Subcutaneous abdominal adipose tissue (tissue), 5 donors: Measurements from ENCODE around the gene COL18A1.
A peak's percentile ranks its signal among the peaks of the same experiment; 100 is the strongest.

ENCODE experiments used
- H3K27ac ChIP-seq: one replicate; pipeline ENCODE4 v1.7.0; 2013; ENCODE audit warnings: low read depth, mild to moderate bottlenecking, inconsistent platforms, low read length, moderate library complexity
- H3K27me3 ChIP-seq, 5 donors: one replicate each; pipeline ENCODE4 v1.7.0; 2013; ENCODE audit warnings: low read length in 5 of 5, inconsistent platforms in 1 of 5; ENCODE audit not compliant: control insufficient read depth in 5 of 5, insufficient read depth in 4 of 5
- H3K36me3 ChIP-seq, 5 donors: one replicate each; pipeline ENCODE4 v1.7.0; 2013; ENCODE audit warnings: low read length in 5 of 5; ENCODE audit not compliant: control insufficient read depth in 5 of 5, insufficient read depth in 5 of 5
- H3K4me1 ChIP-seq, 5 donors: one replicate each; pipeline ENCODE4 v1.7.0; 2013; ENCODE audit warnings: low read length in 5 of 5, mild to moderate bottlenecking in 3 of 5, moderate library complexity in 1 of 5; ENCODE audit not compliant: control insufficient read depth in 5 of 5, insufficient read depth in 5 of 5
- H3K4me3 ChIP-seq, 5 donors: one replicate each; pipeline ENCODE4 v1.7.0; 2013; ENCODE audit warnings: low read length in 5 of 5, low read depth in 1 of 5
- H3K9ac ChIP-seq, 5 donors: one replicate each; pipeline ENCODE4 v1.7.0; 2013; ENCODE audit warnings: low read length in 5 of 5, mild to moderate bottlenecking in 4 of 5, moderate library complexity in 3 of 5
- H3K9me3 ChIP-seq, 5 donors: one replicate each; pipeline ENCODE4 v1.7.0; 2013; ENCODE audit warnings: low read length in 5 of 5; ENCODE audit not compliant: control insufficient read depth in 5 of 5
- donor health status: healthy.
- donor health status: healthy.
- donor health status: healthy.
- donor health status: healthy.
- donor health status: healthy.

The COL18A1 gene

DNA sequence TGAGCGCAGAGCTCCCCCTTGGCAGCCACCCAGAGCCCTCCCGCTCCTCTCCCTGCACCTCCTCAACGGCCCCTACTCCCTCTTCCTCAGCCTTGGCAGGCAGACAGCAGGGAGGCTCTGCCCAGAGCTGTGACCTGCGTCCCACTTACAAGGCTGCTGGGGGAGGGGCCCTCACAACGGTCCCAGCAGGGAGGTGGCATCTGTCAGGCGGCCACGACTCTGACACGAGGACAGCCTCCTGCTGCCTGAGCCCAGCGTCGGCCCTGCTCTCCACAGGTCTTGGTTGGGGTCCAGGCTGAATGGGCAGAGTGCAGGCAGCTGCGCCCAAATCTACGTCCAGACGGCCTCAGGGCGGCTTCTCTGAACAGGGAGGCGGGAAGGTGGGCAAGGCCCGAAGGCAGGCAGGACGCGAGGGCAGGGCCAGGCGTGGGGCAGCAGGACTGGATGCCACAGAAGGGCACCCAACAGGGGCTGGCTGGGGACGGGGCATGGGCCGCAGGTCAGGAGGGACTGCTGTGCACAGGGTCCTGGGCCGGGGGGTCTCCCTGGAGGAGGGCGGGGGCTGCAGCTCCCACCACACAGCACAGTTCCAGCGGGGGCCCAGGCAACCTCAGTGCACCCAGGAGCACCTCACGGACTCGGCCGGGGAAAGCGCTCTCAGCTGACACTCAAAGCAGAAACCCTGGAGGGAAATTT is 129.8 kb downstream of the COL18A1 start:
- Histone ChIP-seq H3K4me3 (peak overlapping the region in 3 of 5 donors; percentile 5 to 45 (median 37)), H3K4me1 (peaks cover 1 to 40% (median 31%) of the 10 kb centered on the region in 5 donors), H3K9ac (peak overlapping the region in 1 of 5 donors; percentile 52), H3K36me3 (peaks cover 0 to 19% (median 12%) of the 10 kb centered on the region in 5 donors), H3K9me3 (no peaks in the 10 kb centered on the region), H3K27me3 (no peaks in the 10 kb centered on the region), H3K27ac (peak overlapping the region; percentile 57)

GRCh38 chr21:45535341-45536081 is 130.5 kb downstream of the COL18A1 start:
- H3K9ac ChIP-seq: peak overlapping the region in 1 of 5 donors; percentile 13
- peaks cover 0 to 11% (median 6%) of the 10 kb centered on the region in 5 donors for H3K36me3 ChIP-seq
- H3K27ac ChIP-seq: peak overlapping the region; percentile 57
- H3K9me3 ChIP-seq: no peaks in the 10 kb centered on the region
- peaks cover 1 to 46% (median 31%) of the 10 kb centered on the region in 5 donors for H3K4me1 ChIP-seq
- H3K4me3 ChIP-seq: peak overlapping the region in 1 of 5 donors; percentile 30
- H3K27me3 ChIP-seq: no peaks in the 10 kb centered on the region

DNA sequence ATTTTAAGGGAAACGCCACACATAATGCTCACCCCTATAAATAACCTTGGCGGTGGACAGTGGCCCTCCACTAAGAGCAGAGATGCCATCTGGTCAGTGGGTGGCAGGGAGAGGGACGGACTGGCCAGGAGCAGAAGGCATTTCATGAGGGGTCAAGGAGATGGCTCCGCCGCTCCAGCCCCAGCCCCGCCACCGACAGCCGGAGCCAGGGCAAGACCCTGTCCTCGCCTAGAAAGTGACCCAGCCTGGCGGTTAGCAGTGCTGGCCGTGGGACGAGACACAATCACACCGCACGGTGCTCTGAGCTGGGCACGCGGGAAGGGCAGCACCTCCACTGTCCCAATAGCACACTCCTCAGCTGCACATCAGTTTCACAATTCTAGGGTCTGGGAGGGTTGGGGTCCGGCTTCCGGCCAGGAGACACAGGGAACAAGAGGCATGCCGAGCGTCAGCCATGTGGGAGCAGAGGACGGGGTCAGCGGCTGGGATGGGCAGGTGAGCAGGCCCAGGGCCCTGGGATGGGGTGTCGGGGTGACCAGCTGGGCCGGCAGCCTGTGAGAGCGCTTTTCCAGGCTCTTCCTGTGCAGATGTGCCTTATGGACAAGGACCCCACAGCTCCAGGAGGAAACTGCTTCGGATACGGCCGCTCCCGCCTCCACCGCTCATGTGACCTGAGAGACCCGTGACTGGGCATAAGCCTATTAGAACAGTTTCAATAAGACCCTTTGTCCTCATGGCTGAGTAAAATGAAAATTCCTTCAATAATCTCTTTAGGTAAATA is 131.5 kb downstream of the COL18A1 start:
- Histone ChIP-seq H3K4me1 (peaks cover 4 to 54% (median 40%) of the 10 kb centered on the region in 5 donors), H3K36me3 (peaks cover 0 to 6% (median 3%) of the 10 kb centered on the region in 5 donors), H3K27ac (no peak overlapping the region), H3K9me3 (no peaks in the 10 kb centered on the region), H3K9ac (no peak overlapping the region), H3K4me3 (no peak overlapping the region), H3K27me3 (no peaks in the 10 kb centered on the region)

DNA sequence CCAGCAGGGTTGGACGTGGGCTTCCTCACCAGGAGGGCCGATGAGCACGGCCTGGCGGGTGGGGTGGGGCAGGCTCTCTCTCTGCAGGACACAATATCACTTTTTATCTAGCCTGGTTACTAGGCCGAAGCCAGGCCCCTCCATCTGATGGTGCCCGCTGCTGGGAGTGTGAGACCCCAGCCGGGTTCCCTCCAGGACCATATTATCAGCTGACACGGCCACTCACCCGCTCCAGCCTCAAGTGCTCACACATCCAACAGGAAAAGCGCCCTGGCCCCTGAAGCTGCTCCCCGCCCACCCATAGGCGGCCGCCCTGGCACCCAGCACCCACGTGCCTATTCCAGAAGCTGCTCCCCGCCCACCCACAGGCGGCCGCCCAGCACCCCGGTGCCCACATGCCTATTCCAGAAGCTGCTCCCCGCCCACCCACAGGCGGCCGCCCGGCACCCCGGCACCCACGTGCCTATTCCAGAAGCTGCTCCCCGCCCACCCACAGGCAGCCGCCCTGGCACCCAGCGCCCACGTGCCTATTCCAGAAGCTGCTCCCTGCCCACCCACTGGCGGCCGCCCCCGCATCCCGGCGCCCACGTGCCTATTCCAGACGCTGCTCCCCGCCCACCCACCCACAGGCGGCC is 132.3 kb downstream of the COL18A1 start:
- no peak overlapping the region for H3K27ac ChIP-seq
- no peak overlapping the region for H3K9ac ChIP-seq
- H3K9me3 ChIP-seq: no peaks in the 10 kb centered on the region
- H3K4me3 ChIP-seq: no peak overlapping the region
- peaks cover 4 to 54% (median 43%) of the 10 kb centered on the region in 5 donors for H3K4me1 ChIP-seq
- H3K36me3 ChIP-seq: no peaks in the 10 kb centered on the region
- H3K27me3 ChIP-seq: no peaks in the 10 kb centered on the region

DNA sequence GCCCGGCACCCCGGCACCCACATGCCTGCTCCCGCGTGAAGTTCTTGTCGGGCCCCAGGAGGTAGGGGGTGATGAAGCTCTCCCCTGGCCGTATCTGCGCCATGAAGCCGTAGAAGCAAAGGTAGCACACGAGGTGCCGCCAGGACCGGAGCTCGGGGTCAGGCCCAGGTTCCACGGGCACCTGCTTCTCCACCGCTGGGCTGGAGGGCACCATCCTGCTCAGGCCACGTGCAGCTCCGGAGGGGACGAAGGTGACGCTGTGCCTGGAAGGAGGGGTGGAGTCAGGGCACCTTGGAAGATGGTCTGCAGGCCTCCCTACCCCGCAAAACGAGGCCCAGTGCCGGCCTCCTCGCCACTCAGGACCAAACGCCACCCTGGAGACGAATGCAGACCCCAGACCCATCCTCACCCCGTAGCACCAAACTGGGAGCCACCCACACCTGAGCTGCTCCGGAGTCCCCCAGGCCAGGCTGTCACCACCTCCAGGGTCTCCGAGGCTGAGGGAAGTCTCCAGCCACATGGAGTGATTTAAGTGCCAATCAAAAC is 132.9 kb downstream of the COL18A1 start:
- Histone ChIP-seq H3K36me3 (no peaks in the 10 kb centered on the region), H3K9me3 (no peaks in the 10 kb centered on the region), H3K4me1 (peaks cover 4 to 53% (median 43%) of the 10 kb centered on the region in 5 donors), H3K9ac (no peak overlapping the region), H3K27ac (no peak overlapping the region), H3K27me3 (no peaks in the 10 kb centered on the region), H3K4me3 (no peak overlapping the region)

DNA sequence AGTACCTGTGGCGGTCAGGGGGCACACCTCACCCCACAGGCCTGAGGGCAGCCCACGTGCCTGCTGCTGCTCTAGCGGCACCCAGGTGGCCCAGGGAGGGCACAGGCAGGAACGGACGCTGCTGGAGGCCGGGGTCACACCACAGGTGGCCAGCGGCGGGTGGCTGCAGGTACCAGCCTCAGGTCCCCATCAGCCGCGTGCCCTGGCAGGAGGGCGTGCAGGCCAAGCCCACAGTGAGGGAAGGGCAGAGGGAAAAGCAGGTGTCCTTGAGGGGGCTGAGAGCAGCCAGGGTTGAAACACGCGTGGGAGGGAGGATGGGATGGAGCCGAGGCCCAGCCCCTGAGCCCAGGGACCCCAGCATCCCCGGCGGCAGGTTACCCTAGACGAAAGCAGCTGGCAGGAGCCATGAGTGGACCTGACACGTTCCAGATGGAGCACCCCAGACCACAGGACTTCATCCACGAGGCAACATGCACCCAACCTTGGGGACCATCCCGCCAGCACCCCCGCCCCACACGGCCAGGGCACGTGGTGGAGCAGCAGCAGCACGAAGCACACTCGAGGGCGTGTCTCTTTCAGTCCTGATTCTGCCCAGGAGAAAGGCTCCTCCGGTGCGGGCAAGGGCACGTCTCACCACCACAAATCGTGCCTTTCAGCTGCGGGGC is 133.5 kb downstream of the COL18A1 start:
- Histone ChIP-seq H3K4me1 (peaks cover 4 to 53% (median 43%) of the 10 kb centered on the region in 5 donors), H3K27me3 (no peaks in the 10 kb centered on the region), H3K36me3 (no peaks in the 10 kb centered on the region), H3K27ac (no peak overlapping the region), H3K9me3 (no peaks in the 10 kb centered on the region), H3K4me3 (no peak overlapping the region), H3K9ac (no peak overlapping the region)

DNA sequence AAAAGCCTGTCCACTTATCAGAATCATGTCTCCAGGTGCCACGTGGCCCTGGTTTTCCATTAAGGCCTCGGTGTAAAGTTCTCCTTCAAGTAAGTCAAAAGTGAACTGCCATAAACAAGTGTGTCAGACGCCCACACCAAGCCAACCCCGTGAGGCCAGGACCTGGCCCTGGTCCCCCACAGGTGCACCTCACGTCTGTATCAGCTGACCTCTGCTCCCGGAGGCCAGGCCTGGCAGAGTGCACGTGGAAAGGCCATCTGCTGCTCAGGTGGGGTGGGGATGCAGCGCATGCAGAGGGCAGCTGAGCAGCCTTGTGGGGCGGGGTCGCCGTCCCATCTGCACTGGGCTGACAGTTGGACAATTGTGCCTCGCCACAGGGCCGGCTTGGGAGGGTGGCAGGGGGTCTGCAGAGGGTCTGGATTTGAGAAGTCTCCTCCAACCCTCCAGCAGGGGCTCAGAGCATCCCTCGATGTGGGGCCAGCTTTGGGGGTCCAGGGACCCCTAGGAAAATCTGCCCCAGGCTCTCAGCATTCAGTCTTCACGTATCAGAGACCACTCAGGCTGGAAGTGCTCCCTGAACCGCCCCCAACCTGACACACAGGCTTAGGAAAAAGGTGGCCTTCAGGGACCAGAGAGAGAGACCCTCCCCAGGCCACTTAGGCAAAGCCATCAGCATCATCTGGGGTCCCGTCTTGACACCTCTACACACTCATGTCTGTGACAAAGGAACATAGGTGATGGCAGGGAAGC is 134.3 kb downstream of the COL18A1 start:
- H3K9ac ChIP-seq: no peak overlapping the region
- no peaks in the 10 kb centered on the region for H3K36me3 ChIP-seq
- no peaks in the 10 kb centered on the region for H3K9me3 ChIP-seq
- peaks cover 4 to 53% (median 43%) of the 10 kb centered on the region in 5 donors for H3K4me1 ChIP-seq
- H3K27me3 ChIP-seq: no peaks in the 10 kb centered on the region
- no peak overlapping the region for H3K27ac ChIP-seq
- H3K4me3 ChIP-seq: no peak overlapping the region

DNA sequence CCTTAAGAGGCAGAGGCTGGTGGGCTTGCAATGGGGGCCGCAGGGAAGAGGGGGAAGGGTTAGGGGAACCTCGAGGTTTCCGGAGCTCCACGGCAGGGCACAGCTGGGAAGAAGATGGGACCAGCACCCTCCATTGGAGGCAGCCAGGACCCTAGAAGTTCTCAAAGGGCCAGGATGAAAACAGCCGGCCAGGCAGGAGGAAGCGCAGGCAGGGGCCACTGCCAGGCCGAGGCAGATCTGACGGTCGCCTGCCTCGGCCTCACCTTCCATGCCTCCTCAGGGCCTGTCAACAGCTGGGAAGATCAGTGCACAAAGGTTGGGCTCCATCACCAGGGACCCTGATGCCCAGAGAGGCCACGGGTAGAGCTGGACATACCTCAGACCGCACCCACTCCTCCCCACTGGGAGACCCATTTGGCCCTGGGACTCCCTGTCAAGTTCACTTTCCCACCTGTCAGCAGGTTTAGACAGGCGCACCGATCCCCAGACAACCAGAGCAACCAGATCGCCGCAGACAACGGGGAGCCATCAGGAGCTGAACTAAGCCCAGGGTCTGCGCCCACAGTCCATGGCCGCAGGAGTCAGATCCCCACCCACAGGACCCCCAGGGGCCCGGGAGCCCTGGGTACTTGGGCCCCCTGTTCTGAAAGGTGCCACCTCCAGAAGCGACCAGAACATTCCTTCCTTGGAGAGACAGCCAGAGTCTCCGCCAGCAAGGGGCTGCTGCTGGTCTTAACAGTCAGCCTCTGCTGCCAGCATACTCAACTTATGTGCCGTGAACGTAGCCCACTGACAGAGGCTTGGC is 135.0 kb downstream of the COL18A1 start:
- no peaks in the 10 kb centered on the region for H3K27me3 ChIP-seq
- no peaks in the 10 kb centered on the region for H3K9me3 ChIP-seq
- H3K36me3 ChIP-seq: no peaks in the 10 kb centered on the region
- H3K9ac ChIP-seq: no peak overlapping the region
- no peak overlapping the region for H3K27ac ChIP-seq
- H3K4me1 ChIP-seq: peaks cover 2 to 51% (median 35%) of the 10 kb centered on the region in 5 donors
- H3K4me3 ChIP-seq: no peak overlapping the region
